ENCODE data around the gene REEP2. TPM values are rescaled to one million over a fixed set of nuclear protein-coding genes. Genes with fewer than 3 reads are reported as not detected.

Gene REEP2
- total and polyA plus RNA-seq, 11 donors: 1.6 to 11.2 (median 5.4) TPM

GRCh38 chr5:138491284-138491648 lies 52.4 kb downstream of the REEP2 start:
- Histone ChIP-seq H3K36me3 (no peaks in the 10 kb centered on the region), H3K27me3 (peaks cover 0 to 18% (median 0%) of the 10 kb centered on the region in 9 donors), H3K4me3 (peak overlapping the region in 11 of 12 donors; percentile 50 to 73 (median 61)), H3K27ac (peak overlapping the region in 2 of 12 donors; percentile 7 to 32), H3K4me1 (peaks cover 0 to 40% (median 19%) of the 10 kb centered on the region in 12 donors), H3K9me3 (no peaks in the 10 kb centered on the region)
- no peak for TF ChIP-seq POLR2A (IDR thresholded peaks at IDR 0.05)
- TF ChIP-seq, protein P1, sequence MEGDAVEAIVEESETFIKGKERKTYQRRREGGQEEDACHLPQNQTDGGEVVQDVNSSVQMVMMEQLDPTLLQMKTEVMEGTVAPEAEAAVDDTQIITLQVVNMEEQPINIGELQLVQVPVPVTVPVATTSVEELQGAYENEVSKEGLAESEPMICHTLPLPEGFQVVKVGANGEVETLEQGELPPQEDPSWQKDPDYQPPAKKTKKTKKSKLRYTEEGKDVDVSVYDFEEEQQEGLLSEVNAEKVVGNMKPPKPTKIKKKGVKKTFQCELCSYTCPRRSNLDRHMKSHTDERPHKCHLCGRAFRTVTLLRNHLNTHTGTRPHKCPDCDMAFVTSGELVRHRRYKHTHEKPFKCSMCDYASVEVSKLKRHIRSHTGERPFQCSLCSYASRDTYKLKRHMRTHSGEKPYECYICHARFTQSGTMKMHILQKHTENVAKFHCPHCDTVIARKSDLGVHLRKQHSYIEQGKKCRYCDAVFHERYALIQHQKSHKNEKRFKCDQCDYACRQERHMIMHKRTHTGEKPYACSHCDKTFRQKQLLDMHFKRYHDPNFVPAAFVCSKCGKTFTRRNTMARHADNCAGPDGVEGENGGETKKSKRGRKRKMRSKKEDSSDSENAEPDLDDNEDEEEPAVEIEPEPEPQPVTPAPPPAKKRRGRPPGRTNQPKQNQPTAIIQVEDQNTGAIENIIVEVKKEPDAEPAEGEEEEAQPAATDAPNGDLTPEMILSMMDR (IDR thresholded peaks at IDR 0.05): no peak
- 50 to 59% (median 55%) methylated on average over 11 of the region's 11 CpGs for WGBS, 4 donors
- intact Hi-C loops (cut with DNase I): loop anchor here in 2 of 10 donors (1.0 to 2.0 kb wide), 2 partner anchors 23 to 26 kb away; partner anchors contain the start of gene EGR1 (in 1 of the 2)
- no peak for ATAC-seq
- no peak for DNase-seq

GRCh38 chr5:138491669-138492559 lies 53.1 kb downstream of the REEP2 start:
- 2 to 6% (median 3%) methylated on average over 44 to 93 of the region's 93 CpGs for WGBS, 4 donors
- TF ChIP-seq POLR2A (IDR thresholded peaks at IDR 0.05): no peak
- TF ChIP-seq, protein P1 (IDR thresholded peaks at IDR 0.05): no peak
- peak; percentile 97 to 99 (median 98) for ATAC-seq
- H3K4me3 ChIP-seq: peak overlapping the region; percentile 24 to 73 (median 60)
- H3K9me3 ChIP-seq: no peaks in the 10 kb centered on the region
- peak; percentile 93 to 96 (median 94) for DNase-seq
- intact Hi-C loops (cut with DNase I): loop anchor here in 6 of 10 donors (1.0 to 2.0 kb wide), 3 partner anchors 24 to 28 kb away; partner anchors contain the start of gene EGR1 (in 4 of the 6)
- no peaks in the 10 kb centered on the region for H3K36me3 ChIP-seq
- peaks cover 0 to 36% (median 19%) of the 10 kb centered on the region in 12 donors for H3K4me1 ChIP-seq
- H3K27me3 ChIP-seq: peaks cover 0 to 18% (median 0%) of the 10 kb centered on the region in 9 donors
- peak overlapping the region in 10 of 12 donors; percentile 19 to 75 (median 59) for H3K27ac ChIP-seq

DNA sequence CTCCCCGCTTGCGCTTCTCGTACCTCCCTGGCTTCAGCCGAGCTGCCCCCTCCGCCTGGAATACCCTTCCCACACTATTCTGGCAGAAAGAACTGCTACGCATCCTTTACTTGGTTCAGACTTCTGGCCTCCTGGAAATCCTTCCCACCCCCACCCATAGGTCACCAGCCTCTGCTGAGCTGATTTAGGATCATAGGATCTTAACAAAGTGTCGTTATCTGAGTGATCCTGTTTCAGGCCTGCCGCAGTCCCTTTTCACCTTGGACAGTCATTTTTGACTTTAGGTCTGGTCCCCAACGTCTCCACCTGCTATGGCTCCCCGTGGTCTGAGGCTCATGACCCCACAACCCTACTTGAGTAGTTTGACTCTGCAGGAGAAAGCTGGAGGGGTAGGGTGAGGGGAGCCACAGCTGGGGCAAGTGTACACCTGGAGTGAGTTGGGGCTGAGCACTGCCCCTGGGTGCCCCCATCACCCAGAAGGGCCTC lies 53.7 kb downstream of the REEP2 start:
- H3K4me3 ChIP-seq: peak overlapping the region; percentile 24 to 73 (median 60)
- intact Hi-C loops (cut with DNase I): loop anchor here in 5 of 10 donors (1.0 to 2.0 kb wide), 2 partner anchors 28 kb away; partner anchors contain the start of gene EGR1 (in 3 of the 5)
- DNase-seq (no peak), ATAC-seq (peak in 1 of 4 donors; percentile 3)
- no peaks in the 10 kb centered on the region for H3K36me3 ChIP-seq
- no peaks in the 10 kb centered on the region for H3K9me3 ChIP-seq
- 22 to 32% (median 27%) methylated on average over 10 of the region's 10 CpGs for WGBS, 4 donors
- H3K27me3 ChIP-seq: peaks cover 0 to 18% (median 0%) of the 10 kb centered on the region in 9 donors
- TF ChIP-seq, protein P1 (IDR thresholded peaks at IDR 0.05): no peak
- TF ChIP-seq POLR2A (IDR thresholded peaks at IDR 0.05): no peak
- H3K4me1 ChIP-seq: peaks cover 0 to 36% (median 19%) of the 10 kb centered on the region in 12 donors
- H3K27ac ChIP-seq: peak overlapping the region in 9 of 12 donors; percentile 19 to 75 (median 60)

DNA sequence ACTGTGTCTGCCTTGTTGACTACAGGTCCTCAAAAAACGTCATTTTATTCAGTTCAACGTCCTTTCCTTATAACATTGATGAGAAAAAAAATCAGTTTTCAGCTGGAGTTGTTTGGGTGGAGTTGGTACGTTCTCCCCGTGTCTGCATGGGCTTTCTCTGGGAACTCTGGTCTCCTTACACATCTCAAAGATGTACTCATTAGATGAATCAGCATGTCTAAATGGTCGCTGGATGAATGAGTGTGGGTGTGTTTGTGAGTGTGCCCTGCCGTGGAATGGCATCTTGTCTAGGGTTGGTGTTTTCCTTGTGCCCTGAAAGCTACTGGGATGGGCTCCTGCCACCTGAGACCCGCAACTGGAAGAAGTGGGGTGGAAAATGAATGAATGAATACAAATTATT lies 56.5 kb downstream of the REEP2 start:
- Histone ChIP-seq H3K27me3 (peaks cover 0 to 10% (median 0%) of the 10 kb centered on the region in 9 donors), H3K9me3 (no peaks in the 10 kb centered on the region), H3K4me3 (no peak overlapping the region), H3K4me1 (peaks cover 0 to 28% (median 19%) of the 10 kb centered on the region in 12 donors), H3K27ac (no peak overlapping the region), H3K36me3 (no peaks in the 10 kb centered on the region)
- no peak for TF ChIP-seq POLR2A (IDR thresholded peaks at IDR 0.05)
- TF ChIP-seq, protein P1 (IDR thresholded peaks at IDR 0.05): no peak
- DNase-seq (no peak), ATAC-seq (no peak)
- 89 to 90% (median 90%) methylated on average over 7 of the region's 7 CpGs for WGBS, 4 donors
- intact Hi-C loops (cut with DNase I): no loop called here

All from heart left ventricle (tissue), 16 donors.